NT2/D1 (cell line): ENCODE data around the gene LHFPL6.

Experiments
- SUZ12 ChIP-seq: IDR thresholded peaks from 2 replicates; pipeline ENCODE4 v1.6.1; 2011; ENCODE audit not compliant: insufficient read length, insufficient read depth; ENCODE audit errors: extremely low read depth
- YY1 ChIP-seq: IDR thresholded peaks from 2 replicates; pipeline ENCODE4 v1.6.1; 2011; ENCODE audit not compliant: insufficient read length, insufficient read depth
- ZNF274 ChIP-seq: IDR thresholded peaks from 2 replicates; pipeline ENCODE4 v1.6.1; 2011; ENCODE audit warnings: mild to moderate bottlenecking, low read depth, low read length

GRCh38 chr13:39327172-39327479, 275.9 kb downstream of the LHFPL6 start:
- no peak for TF ChIP-seq ZNF274
- TF ChIP-seq SUZ12 = no peak
- TF ChIP-seq YY1 = no peak
